CD4-positive, alpha-beta T cell treated with Interleukin-6 at 100 ng/mL for 8 hours (primary cell): ENCODE results near the gene C2CD2L.
"Not testable (repeated sequence)": the region's sequence is repeated elsewhere in the genome, so short reads cannot be mapped to it uniquely, and the experiment has no call there.

ENCODE experiments used
- DNase-seq: peaks from one replicate; pipeline ENCODE4 v3.0.0-alpha.2; 2020; ENCODE audit warnings: mixed read lengths, low spot score

Gene C2CD2L

DNA sequence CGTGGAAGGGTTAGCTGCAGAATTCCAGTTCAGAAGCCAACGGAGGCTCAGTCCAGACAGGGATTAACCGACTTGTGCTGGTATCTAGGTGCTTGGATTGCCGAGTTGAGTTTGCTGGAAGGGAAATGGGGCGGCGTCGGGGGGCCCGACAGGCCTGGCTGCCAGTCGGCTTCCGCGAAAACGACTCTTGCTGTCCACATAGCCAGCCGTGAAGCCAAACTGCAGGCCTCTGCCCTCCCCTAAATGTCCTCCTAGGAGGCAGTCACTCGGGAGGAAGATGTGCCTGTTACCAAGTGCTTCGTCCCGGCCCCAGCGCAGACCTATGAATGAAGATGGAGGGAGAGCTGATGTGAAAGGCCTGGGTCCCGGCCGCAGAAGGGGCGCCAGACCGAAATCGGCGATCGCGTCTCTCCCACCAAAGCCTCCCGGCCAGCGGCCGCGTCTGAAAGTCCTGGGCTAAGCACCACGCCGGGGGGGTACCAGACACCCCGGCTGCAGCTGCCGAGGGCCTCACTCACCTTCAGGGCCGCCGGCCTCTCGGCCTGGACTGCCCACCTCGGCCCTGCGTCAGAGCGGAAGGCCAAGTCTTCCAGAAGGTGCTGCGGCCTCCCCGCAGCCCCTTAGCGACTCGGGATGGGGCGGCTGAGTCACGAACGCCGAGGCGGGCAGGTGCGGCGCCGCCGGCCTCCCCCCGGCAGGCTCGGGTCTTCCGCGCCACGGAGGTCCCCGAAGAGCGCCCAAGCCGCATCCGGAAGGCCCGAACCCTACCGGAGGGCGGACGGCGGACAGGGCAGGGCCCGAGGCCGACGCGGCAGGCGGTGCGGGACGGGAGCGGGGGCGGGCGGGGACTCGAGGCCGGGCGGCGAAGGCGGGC lies 13.0 kb upstream of the C2CD2L start:
- DNase-seq: peak; percentile 30

DNA sequence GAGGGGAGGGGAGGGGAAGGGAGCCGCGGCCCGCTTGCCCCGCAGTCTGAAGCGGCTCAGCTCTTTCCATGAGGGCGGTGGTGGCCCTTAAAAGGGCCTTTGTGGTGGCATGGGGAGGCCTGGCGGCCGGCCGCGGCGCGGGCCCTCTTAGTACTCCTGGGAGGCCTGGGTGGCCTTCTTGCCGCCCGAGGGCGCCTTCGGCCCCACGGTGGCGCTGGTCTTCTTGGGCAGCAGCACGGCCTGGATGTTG lies 12.4 kb upstream of the C2CD2L start:
- DNase-seq: peak; percentile 64

DNA sequence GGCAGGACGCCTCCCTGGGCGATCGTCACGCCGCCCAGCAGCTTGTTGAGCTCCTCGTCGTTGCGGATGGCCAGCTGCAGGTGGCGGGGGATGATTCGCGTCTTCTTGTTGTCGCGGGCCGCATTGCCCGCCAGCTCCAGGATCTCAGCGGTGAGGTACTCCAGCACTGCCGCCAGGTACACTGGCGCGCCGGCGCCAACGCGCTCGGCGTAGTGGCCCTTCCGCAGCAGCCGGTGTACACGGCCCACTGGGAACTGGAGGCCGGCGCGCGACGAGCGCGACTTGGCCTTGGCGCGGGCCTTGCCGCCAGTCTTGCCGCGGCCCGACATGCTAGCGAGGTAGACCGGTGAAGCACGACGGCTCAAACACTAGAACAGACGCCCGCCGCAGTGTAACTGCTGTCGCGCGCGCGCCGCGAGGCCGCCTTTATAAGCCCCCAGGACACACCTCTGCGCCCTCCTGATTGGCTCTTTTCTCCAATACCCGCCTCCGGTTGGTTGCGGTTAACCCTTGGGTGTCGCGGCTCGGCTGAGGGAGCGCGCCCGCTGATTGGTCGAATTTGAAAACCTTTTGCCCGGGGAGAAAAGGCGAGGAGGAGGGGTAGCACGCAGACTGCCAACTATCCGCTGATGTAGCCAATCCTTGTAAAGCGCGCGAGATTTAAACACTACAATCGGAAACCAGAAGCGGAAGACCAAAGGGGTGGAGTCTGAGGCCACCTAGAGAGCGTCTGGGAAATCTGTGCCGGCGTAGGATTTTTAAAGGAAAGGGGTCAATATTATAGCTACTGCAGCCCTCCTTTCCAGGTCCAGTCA lies 11.9 kb upstream of the C2CD2L start:
- peak; percentile 100 for DNase-seq

DNA sequence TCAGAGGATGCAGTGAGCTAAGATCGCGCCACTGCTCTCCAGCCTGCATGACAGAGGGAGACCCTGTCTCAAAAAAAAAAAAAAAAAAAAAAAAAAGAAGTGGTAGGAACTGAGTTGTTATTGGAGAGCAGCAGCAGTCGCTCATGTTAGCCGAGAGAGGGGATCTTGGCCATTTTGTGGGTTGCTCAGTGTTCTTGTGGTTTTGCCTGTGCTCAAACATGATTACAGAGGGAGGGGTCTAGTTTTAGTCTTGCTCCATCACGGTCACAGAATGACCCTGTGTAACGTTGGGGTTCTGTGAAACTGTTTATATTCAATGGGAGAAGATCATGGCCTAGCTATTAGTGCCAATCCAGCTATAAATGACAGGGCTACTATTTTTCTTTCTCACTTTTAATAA lies 7.4 kb upstream of the C2CD2L start:
- DNase-seq: no peak

DNA sequence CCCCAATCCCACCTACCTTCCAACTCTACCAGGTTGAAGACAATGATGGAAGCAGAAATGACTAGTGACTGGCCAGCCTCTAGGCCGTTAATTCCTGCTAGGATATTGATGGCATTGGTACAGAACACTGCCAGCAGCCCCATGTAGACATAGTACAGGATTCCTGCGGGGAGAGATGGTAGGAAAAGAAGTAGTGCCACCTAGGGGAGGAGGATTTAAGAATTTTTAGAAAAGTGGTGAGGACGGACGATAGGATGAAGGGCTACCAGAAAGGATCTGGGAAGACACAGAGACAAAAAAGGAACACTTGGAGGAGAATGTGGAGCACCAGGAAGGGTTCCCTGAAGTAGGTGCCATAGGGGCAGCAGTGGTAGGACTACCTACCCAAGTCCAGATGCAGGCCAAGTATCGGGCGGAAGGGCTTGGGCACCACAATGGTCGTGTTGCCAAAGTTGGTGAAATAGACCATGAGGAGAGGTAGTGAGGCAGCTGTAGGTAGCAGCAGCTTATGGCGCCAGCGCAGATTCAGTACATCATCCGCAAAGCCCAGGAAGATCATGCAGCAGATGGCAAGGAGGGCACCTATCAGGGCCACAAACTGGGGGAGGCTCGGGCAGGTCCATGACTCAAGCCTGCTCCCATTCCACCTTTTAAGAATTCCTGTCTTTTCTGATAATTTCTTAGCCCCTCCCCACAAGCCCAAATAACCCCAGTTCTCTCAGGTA lies 6.7 kb upstream of the C2CD2L start:
- no peak for DNase-seq

DNA sequence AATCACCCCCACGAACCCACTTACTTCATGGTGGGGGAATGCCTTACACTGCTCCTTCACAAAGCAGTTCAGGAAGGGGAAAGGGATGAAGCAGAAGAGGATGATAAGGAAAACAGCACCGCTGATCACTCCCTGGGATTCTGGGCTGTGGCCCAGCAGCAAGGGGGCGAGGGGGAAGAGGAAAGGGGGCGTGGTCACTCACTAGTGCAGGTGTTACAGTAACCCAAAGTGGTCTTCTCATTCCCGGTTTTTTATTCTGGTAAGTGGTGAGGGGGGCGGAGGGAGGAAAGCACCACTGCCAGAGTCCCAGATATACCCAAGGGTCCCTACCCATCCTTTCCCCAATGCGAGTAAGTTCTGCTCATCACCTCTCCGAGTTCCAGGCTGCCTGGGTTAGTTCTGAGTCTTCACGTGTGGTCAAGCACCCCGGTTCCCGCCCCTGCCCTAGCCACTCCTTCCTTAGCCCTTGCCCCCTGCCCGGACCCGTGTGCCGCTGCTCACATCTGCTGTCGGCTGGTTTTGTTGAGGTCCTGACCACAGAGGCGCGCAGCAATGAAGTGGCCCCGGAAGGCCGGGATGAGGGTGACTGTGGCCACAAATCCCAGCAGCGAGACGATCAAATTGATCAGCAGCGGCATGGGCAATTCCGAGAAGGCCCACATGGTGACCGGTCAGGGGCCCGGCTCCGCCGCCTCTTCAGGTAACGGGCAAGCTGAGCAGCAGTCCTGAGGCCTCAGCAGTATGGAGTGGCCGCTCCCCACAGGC lies 6.0 kb upstream of the C2CD2L start:
- DNase-seq: no peak

DNA sequence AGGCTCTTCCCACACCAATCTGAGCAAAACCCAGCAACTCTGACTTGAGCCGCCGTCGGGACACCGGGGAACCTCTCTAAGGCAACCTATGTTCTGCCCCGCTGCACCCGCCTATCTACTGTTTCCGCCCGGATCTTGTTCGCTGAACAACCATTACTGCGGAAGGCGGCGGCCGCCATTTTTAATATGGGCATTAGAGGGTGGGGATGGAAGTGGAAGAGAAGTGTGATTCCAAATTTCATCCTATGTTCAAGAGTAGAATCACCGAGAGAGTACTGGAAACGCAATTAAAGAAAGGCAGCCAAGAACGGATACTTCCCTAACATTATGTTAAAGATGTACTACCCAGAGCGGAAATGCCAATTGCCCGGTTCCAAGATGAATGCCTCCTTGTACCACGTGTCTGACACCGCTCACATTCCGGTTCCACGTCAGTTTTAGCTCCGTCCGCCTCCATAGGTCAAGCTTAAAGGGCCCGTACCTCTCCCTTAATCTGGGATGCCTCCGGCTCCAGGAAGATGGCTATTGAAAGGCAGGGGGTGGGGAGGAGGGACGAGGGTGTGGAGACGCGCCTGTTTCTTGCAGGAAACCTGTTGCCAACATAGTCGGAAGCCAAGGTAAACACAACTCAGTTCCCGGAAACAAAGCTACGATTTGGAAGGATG lies 5.3 kb upstream of the C2CD2L start, which contains the start of gene DPAGT1:
Gene DPAGT1, minus strand, starts transcription at position 95 of the 665 bp plus-strand sequence. CDS start 198 bp downstream, outside the sequence.
- peak; percentile 82 for DNase-seq

DNA sequence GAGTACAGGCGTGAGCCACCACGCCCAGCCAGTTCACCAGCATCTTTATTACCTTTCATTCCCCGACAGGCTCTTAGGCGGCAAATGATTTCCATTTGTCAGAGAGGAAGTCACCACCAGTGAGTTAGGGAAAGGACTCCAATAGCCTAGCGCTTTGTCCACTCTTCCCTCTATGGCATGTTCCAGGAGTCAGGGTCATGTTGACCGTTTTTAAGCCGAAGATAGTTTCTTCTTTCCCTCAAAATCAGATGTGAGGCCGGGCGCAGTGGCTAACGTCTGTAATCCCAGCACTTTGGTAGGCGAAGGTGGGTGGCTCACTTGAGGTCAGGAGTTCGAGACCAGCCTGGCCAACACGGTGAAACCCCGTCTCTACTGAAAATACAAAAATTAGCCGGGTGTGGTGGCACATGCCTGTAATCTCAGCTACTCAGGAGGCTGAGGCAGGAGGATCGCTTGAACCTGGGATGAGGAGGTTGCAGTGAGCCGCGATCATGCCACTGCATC lies 3.9 kb upstream of the C2CD2L start:
- DNase-seq: not testable (repeated sequence)

DNA sequence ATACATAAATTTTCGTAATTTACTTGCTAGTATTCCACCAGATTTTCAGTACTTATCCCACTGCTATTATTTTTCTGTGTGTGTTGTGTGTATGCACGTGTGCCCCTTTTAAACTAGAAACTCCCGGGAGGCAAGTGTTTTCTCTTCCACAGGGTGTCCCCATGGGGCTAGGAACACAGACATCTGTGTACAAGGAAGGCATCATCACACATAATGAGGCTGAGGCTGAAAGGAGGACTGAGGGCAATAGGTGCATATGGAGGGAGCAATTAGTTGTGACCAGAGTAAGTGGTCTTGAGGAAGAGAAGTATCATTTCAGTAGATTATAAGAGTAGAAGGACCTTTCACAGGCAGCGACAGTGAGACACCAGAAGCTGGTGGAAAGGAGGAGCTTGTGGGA lies 3.4 kb upstream of the C2CD2L start:
- DNase-seq: no peak

DNA sequence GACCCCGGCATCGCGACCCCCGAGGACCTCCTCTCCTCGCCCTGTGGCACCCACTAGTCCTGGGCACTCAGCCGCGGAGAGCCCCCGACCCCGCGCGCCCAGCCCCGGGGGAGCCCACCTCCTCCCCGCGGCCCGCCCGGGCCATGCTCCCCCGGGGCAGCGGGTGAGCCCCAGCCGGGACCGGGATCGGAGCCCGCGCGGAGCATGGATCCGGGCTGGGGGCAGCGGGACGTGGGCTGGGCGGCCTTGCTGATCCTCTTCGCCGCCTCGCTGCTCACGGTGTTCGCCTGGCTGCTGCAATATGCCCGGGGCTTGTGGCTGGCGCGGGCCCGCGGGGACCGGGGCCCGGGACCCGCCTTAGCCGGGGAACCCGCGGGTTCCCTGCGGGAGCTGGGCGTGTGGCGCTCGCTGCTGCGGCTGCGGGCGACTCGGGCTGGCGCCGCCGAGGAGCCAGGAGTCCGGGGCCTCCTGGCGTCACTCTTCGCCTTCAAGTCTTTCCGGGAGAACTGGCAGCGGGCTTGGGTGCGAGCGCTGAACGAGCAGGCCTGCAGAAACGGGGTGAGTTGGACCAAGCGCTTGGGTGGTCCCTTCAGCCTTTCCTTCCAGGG lies 498 bp downstream of the C2CD2L start:
- DNase-seq: no peak

DNA sequence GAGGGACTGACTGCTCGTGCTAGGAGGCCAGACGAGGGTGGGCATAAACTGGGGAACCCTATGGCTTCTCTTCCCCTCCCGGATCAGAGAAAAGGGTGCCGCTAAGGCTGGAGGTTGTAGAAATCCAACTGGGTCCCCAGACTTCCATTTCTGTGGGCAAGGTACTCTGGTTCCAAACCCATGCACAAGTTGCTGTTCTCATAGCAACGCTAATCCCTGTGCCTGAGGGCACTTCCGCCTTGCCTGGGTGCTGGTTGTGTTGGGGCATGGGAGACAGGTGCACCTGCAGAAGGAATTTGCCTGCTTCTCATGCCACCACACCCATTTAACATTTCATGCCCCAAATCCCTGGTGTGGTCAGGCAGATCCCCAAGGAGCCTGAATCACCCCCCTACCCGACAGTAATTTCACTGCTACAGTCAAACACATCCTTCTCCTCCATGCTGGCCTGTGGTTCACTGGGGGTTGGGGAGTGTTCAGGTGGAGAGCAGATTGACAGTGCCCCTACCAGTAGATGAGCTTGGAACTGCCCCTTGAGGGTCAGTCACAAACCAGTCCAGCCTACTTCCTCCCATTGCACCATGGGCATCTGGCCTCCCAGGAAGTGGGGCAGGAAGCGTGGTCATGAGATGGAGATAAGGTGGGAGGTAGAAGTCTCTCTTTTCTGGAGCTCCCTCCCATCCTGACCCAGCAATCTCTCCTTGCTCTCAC lies 1.2 kb downstream of the C2CD2L start:
- DNase-seq: peak; percentile 45

DNA sequence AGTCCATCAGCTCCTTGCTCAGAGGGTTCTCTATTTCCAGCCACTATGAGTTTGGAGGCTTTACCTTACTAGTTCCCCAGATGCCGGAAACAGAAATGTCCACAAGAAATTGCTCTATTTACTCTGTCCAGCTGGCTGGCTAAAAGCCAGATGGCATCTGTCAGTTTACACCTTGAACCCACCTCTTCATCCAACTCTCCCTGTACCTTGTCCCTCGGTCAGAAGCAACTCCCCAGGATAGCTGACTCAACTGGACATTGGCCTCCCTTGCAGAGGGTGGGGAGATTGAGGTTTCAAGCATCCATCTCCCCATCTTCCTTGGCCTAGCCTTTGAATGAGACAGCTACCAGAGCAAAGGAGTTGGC lies 1.7 kb downstream of the C2CD2L start:
- DNase-seq: no peak

DNA sequence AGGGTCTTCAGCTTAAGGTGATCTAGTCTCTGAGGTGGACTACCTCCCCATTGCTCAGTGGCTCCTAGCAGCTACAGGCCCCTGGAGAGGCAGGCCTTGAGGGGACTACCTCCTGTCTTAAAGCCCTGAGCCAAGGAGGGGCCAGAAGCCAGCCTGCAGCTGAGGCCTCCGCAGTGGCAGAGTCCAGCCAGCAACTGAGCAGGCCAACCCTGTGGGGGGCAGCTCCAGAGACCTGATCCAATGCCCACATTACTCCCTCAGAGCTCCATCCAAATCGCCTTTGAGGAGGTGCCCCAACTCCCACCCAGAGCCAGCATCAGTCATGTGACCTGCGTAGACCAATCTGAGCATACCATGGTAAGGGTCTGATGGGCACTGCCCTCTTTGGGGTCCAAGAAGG lies 2.7 kb downstream of the C2CD2L start:
- DNase-seq: no peak

DNA sequence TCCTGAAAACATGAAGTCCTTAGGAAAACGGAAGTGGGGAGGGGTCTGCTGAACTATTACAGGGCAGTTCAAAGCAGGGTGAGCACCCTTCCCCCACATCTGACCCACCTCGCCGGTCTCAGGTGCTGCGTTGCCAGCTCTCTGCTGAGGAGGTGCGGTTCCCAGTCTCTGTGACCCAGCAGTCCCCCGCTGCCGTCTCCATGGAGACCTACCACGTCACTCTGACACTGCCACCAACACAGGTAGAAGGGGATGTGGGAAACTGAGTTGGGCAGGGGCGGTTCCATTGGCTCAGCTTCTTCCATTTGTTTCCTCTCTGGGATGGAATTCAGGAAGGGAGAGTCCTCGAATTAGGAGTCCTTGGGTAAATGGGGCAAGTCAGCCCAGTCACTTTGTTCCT lies 3.3 kb downstream of the C2CD2L start:
- no peak for DNase-seq

DNA sequence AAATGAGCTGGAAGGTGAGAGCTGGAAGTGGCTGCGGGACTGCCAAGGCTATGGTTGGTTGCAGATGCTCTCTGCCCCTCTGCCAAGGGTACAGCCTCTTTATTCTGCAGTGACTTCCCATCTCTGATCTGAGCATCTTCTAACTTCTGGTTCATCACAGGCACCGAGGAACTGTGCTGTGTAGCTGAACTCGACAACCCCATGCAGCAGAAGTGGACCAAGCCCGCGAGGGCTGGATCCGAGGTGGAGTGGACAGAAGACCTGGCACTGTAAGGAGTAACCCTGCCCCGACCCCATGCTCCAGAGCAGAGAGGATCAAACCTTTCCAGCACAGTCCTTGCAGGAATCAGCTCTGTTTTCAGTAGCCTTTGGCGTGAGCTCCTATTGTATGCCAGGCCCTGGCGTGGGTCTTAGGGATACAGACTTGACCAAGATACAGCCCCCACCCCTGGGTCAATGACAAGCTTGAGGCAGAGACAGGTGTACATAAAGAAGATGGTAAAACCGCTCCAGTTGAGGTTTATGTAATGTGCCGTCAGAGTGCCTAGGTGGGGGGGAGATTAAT lies 4.3 kb downstream of the C2CD2L start:
- DNase-seq: no peak

DNA sequence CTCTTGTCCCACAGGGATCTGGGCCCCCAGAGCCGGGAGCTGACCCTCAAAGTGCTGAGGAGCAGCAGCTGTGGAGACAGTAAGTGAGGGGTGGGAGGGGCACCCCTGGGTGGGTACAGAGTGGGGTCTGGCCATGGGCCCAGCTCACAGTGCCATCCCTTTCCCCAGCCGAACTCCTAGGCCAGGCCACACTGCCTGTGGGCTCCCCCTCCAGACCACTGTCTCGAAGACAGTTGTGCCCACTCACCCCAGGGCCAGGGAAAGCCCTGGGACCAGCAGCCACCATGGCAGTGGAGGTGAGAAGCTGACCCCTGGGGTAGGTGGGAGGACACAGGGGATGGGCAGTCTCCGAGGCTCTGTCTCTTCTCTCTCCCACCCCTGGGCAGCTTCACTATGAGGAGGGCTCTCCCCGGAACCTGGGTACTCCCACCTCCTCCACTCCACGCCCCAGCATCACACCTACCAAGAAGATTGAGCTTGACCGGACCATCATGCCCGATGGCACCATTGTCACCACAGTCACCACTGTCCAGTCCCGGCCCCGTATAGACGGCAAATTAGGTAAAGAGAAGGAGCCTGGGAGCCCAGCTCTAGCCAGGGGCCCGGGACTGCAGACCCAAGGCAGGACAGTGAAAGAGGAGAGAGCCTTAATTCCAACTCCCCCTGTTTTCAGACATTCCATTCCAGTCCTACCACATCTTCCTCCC lies 5.3 kb downstream of the C2CD2L start:
- DNase-seq: no peak

DNA sequence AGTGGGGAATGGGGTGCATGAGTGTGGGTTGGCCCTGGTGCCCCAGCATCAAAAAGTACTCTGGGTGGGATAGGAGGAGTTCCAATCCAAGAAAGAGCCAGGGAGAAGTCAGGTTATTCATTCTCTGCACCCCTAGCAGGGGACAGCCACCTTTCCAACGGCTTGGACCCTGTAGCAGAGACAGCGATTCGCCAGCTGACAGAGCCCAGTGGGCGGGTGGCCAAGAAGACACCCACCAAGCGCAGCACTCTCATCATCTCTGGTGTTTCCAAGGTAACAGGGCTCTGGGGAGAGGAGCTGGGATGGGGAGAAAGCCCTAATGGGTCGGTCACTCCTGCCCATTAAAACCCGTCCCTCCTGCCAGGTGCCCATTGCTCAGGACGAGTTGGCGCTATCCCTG lies 6.6 kb downstream of the C2CD2L start:
- DNase-seq: no peak

DNA sequence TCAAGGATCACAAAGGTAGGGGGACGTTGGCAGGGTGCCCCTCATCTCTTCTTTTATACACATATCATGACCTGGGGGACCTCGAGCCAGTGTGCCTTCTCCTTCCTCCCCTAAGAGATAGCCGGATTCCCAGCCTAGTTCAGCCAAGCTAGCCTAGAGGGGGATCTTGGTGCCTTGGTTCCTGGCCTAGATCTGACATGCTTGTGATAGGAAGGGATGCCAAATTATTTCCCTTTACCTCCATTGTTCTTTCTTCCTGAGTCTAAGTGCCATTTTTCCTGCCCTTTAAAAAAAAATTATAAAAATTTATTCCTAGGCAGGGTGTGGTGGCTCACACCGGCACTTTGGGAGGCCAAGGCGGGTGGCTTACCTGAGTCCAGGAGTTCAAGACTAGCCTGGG lies 7.2 kb downstream of the C2CD2L start:
- no peak for DNase-seq
